WTC11 (cell line): ENCODE data around the gene RPS6KA2. TPM values are rescaled to one million over a fixed set of nuclear protein-coding genes. Genes with fewer than 3 reads are reported as not detected.

Source experiments
- ATAC-seq: fragments of 200-7000 bp; cut with Tn5 transposase; 2 replicates; pipeline ENCODE4 v1.10.0; 2021; ENCODE audit warnings: mild to moderate bottlenecking, moderate library complexity
- CTCF ChIA-PET: fragments of 300-600 bp; sonication (Branson Sonifier 250); formaldehyde crosslinking; loops from one replicate; lab custom pipeline; 2021; ENCODE audit warnings: antibody characterized with exemption; lab: Charles Lee
- POLR2A ChIA-PET: fragments of 350-600 bp; sonication (Branson Sonifier 250); formaldehyde crosslinking; loops from one replicate; lab custom pipeline; 2021; ENCODE audit warnings: antibody characterized with exemption; lab: Charles Lee
- DNase-seq: peaks from one replicate; pipeline ENCODE4 v3.0.0; 2021; ENCODE audit warnings: low spot score
- H3K27ac Mint-ChIP-seq: 2 replicates; pipeline ENCODE4 v1.8.0; 2021; ENCODE audit warnings: mixed read lengths
- H3K27me3 Mint-ChIP-seq: 2 replicates; pipeline ENCODE4 v1.8.0; 2021; ENCODE audit warnings: low read depth, mild to moderate bottlenecking, moderate library complexity, mixed read lengths
- H3K36me3 Mint-ChIP-seq: 2 replicates; pipeline ENCODE4 v1.8.0; 2021; ENCODE audit warnings: mixed read lengths
- H3K4me1 Mint-ChIP-seq: 2 replicates; pipeline ENCODE4 v1.8.0; 2022; ENCODE audit warnings: mixed read lengths
- H3K4me3 Mint-ChIP-seq: 2 replicates; pipeline ENCODE4 v1.8.0; 2021; ENCODE audit warnings: mild to moderate bottlenecking, moderate library complexity, mixed read lengths
- H3K9me3 Mint-ChIP-seq: 2 replicates; pipeline ENCODE4 v1.8.0; 2021; ENCODE audit warnings: mixed read lengths
- AFF4 ChIP-seq: sonication (generic); formaldehyde crosslinking; IDR thresholded peaks from 2 replicates; pipeline ENCODE4 v1.8.1; 2023; ENCODE audit warnings: mild to moderate bottlenecking, missing genetic modification reagents, borderline replicate concordance
- CTCF ChIP-seq: fragments of 200-600 bp; IDR thresholded peaks from 2 replicates; pipeline ENCODE4 v1.8.0; 2022; ENCODE audit warnings: antibody characterized with exemption
- NFYB ChIP-seq: sonication (generic); formaldehyde crosslinking; conservative IDR thresholded peaks from 2 replicates; pipeline ENCODE4 v1.8.0; 2022; ENCODE audit warnings: low read depth, missing genetic modification reagents
- NR1H2 ChIP-seq: sonication (generic); formaldehyde crosslinking; IDR thresholded peaks from 2 replicates; pipeline ENCODE4 v1.9.0; 2021; ENCODE audit warnings: mild to moderate bottlenecking, moderate library complexity, missing genetic modification reagents
- PRDM15 ChIP-seq: sonication (generic); formaldehyde crosslinking; IDR thresholded peaks from 2 replicates; pipeline ENCODE4 v1.8.0; 2022; ENCODE audit warnings: missing genetic modification reagents
- RELA ChIP-seq: sonication (generic); formaldehyde crosslinking; IDR thresholded peaks from 2 replicates; pipeline ENCODE4 v1.8.1; 2022; ENCODE audit warnings: missing genetic modification reagents, mild to moderate bottlenecking, borderline replicate concordance
- SOX15 ChIP-seq: fragments of 250-450 bp; sonication (Bioruptor Pico); IDR thresholded peaks from 2 replicates; pipeline ENCODE4 v1.9.0; 2021; ENCODE audit warnings: mild to moderate bottlenecking
- ZNF263 ChIP-seq: sonication (generic); formaldehyde crosslinking; IDR thresholded peaks from 2 replicates; pipeline ENCODE4 v1.8.1; 2022; ENCODE audit warnings: low read depth, mild to moderate bottlenecking, moderate library complexity, missing genetic modification reagents
- ZNF423 ChIP-seq: fragments of 250-450 bp; sonication (Bioruptor Pico); IDR thresholded peaks from 2 replicates; pipeline ENCODE4 v2.1.2; 2022; ENCODE audit warnings: mild to moderate bottlenecking, moderate library complexity
- ZNF425 ChIP-seq: fragments of 250-450 bp; sonication (Bioruptor Pico); conservative IDR thresholded peaks from 2 replicates; pipeline ENCODE4 v1.9.0; 2021; ENCODE audit warnings: mild to moderate bottlenecking
- total RNA-seq: library from RNA; stranded (reverse); gene quantifications from 3 replicates; pipeline ENCODE4 v1.2.3, GENCODE V29; 2021
- TF ChIP-seq, protein P1 (sequence below): sonication (generic); formaldehyde crosslinking; IDR thresholded peaks from 2 replicates; pipeline ENCODE4 v1.8.0; 2022; ENCODE audit warnings: mild to moderate bottlenecking, missing genetic modification reagents

Gene RPS6KA2
- total RNA-seq, 1 experiment from 2014 or later: 24.2 TPM

- Mint-ChIP-seq H3K36me3 (peaks cover 20% of the 10 kb centered on the region), H3K27ac (no peak overlapping the region), H3K9me3 (no peaks in the 10 kb centered on the region), H3K4me1 (peaks cover 6% of the 10 kb centered on the region; the same call in 1 of the 2 replicates), H3K27me3 (no peaks in the 10 kb centered on the region), H3K4me3 (no peak overlapping the region)
- ChIA-PET POLR2A (no interaction called here), CTCF (interaction anchor here (1.2 kb wide), 1 partner anchor 33 kb away, joined by 3 read pairs; no protein-coding TSS in a partner anchor)
- no peak for TF ChIP-seq AFF4 (CRISPR knock-in tag)
- TF ChIP-seq CTCF: no peak
- TF ChIP-seq RELA (CRISPR knock-in tag): no peak
- TF ChIP-seq ZNF423: no peak
- TF ChIP-seq PRDM15 (CRISPR knock-in tag): no peak
- no peak for TF ChIP-seq NFYB
- TF ChIP-seq NR1H2 (CRISPR knock-in tag): no peak
- no peak for TF ChIP-seq ZNF425 (CRISPR knock-in tag)
- TF ChIP-seq ZNF263 (CRISPR knock-in tag): no peak
- TF ChIP-seq, protein P1, sequence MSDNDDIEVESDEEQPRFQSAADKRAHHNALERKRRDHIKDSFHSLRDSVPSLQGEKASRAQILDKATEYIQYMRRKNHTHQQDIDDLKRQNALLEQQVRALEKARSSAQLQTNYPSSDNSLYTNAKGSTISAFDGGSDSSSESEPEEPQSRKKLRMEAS: no peak
- no peak for TF ChIP-seq SOX15 (CRISPR knock-in tag)
- ATAC-seq (no peak), DNase-seq (no peak)
These were observed 203.9 kb downstream of the RPS6KA2 start for GRCh38 chr6:166423051-166423745.
